ENCODE data around the gene SDR42E1. TPM values are rescaled to one million over a fixed set of nuclear protein-coding genes. Genes with fewer than 3 reads are reported as not detected.

Gene SDR42E1
- total and polyA plus RNA-seq, 2 of the 8 experiments (the other 6 are each of a cell fraction or from before 2014, with no cell fraction given): 0.03 TPM; not detected in 1

DNA sequence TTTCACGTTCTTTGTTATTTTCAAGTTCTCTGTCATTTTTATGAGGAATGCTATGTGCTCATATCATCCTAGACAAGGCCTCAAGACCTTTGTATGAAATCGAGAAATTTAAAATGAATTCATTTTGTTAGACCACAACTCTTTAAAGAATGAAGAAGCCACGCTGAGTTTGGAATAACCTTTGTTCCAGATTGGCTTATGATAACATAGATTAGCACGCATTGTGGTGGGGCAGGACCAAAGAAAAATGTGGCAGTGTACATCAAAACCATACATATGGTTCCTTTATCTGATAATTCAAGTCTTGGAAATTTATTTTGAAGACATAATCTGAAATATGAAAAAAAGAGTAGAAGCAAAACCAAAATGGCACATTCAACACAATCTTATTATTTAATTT is 26.0 kb upstream of the SDR42E1 start (continued):
- TF ChIP-seq, protein P1, sequence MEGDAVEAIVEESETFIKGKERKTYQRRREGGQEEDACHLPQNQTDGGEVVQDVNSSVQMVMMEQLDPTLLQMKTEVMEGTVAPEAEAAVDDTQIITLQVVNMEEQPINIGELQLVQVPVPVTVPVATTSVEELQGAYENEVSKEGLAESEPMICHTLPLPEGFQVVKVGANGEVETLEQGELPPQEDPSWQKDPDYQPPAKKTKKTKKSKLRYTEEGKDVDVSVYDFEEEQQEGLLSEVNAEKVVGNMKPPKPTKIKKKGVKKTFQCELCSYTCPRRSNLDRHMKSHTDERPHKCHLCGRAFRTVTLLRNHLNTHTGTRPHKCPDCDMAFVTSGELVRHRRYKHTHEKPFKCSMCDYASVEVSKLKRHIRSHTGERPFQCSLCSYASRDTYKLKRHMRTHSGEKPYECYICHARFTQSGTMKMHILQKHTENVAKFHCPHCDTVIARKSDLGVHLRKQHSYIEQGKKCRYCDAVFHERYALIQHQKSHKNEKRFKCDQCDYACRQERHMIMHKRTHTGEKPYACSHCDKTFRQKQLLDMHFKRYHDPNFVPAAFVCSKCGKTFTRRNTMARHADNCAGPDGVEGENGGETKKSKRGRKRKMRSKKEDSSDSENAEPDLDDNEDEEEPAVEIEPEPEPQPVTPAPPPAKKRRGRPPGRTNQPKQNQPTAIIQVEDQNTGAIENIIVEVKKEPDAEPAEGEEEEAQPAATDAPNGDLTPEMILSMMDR (IDR thresholded peaks at IDR 0.05; ENCODE audit: control extremely low read depth in 1 of 3, insufficient read depth in 1 of 3, low read depth in 1 of 3, low read length in 3 of 3): no peak

Data from H1 (cell line).